ENCODE measurements around the gene IFNL2.
"Not testable (repeated sequence)": the region's sequence is repeated elsewhere in the genome, so short reads cannot be mapped to it uniquely, and the experiment has no call there.

The IFNL2 gene

GRCh38 chr19:39253374-39254149 is 14.6 kb upstream of the IFNL2 start:
- no peak for DNase-seq

GRCh38 chr19:39254531-39255345 is 13.5 kb upstream of the IFNL2 start:
- no peak for DNase-seq

DNA sequence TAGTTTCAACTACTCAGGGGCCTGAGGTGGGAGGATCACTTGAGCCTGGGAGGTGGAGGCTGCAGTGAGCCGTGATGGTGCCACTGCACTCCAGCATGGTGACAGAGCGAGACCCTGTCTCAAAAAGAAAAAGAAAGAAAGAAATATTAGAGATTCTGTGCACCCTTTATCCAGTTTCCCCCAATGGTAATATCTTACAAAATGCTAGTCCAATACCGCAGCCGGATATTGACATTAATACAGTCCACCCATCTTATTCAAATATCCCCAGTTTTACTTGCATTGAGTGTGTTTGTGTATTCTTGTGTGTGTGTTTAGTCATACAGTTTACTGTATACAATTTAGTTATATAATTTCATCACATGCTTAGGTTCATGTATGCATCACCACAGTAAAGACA is 11.0 kb upstream of the IFNL2 start:
- no peak for DNase-seq

DNA sequence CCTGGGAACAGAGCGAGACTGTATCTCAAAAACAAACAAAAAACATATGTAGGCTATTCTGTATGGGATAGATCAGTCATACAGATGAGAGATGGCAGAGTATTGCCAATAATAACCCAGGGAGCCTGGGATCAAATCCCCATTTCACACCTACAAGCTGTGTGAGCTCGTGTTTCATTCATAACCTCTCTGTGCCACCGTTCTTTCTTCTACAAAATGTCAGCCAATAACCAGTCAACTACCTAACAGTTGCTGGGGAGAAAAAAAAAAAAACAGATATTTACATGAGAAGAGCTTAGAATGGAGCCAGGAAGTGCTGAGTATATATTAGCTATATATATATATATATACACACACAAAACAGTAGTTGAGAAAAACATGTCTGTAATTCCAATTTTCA is 6.5 kb upstream of the IFNL2 start:
- DNase-seq, result no peak

- no peak for DNase-seq
Observed at GRCh38 chr19:39262496-39262895, 5.7 kb upstream of the IFNL2 start.

DNA sequence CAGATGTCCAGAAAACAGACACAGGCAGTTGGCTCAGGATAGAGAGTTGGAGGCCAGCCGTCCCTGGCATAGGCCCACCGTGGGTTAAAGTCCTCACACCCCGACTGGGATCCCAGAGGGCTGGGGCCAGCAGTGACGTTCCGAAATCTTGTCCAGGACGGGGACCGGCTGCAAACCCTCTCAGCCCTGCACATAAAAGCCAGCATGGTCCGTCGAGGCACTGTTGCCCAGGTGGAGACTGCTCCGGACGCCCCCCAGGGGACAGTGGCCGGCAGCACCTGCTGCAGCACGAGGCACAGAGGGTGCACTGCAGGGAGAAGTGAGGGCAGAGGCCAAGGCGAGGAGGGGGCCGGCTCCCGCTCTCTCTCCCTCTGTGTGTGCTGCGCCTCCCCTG is 4.3 kb upstream of the IFNL2 start:
- DNase-seq, result no peak

- no peak for DNase-seq
Observed at GRCh38 chr19:39264306-39265290, 3.6 kb upstream of the IFNL2 start.

DNA sequence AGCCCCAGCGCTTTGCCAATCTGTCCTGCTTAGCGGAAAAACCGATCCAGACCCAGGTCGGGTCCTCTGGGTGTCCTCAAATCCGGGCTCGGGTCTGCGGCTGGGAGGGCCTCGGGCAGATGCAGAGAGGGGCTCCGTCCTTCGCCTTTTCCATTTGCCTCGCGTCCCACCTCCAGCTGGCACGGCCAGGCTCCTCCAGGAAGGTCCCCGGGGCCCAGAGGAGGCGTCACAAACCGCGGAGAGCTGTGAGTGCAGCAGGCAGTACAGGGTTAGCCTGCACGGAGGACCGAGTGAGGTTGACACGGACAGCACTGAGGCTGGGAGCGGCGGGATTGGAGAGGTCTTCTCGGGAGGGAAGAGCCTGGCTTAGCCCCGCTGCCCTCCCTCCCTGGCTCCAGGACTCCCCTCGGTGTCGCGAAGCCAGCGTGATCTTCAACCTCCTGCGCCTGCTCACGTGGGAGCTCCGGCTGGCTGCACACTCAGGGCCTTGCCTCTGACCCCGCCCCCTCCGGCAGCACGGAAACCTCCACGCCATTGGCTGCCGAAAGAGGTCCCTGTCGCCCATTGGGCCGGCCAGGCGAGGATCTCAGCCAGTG is 2.8 kb upstream of the IFNL2 start:
- DNase-seq, result no peak

- DNase-seq, result not testable (repeated sequence)
Observed at GRCh38 chr19:39268531-39269223, 481 bp downstream of the IFNL2 start.

DNA sequence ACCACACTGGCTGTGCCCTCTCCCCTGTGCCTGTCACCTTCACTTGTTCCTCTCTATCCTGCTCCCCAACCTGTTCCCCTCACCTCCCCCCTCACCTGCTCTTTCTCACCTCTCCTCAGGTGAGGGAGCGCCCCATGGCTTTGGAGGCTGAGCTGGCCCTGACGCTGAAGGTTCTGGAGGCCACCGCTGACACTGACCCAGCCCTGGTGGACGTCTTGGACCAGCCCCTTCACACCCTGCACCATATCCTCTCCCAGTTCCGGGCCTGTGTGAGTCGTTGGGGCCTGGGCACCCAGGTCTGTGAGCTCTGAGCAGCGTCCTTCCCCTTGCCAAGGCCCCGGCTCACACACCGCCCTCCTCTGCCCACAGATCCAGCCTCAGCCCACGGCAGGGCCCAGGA is 1.2 kb downstream of the IFNL2 start:
- DNase-seq, result not testable (repeated sequence)

DNA sequence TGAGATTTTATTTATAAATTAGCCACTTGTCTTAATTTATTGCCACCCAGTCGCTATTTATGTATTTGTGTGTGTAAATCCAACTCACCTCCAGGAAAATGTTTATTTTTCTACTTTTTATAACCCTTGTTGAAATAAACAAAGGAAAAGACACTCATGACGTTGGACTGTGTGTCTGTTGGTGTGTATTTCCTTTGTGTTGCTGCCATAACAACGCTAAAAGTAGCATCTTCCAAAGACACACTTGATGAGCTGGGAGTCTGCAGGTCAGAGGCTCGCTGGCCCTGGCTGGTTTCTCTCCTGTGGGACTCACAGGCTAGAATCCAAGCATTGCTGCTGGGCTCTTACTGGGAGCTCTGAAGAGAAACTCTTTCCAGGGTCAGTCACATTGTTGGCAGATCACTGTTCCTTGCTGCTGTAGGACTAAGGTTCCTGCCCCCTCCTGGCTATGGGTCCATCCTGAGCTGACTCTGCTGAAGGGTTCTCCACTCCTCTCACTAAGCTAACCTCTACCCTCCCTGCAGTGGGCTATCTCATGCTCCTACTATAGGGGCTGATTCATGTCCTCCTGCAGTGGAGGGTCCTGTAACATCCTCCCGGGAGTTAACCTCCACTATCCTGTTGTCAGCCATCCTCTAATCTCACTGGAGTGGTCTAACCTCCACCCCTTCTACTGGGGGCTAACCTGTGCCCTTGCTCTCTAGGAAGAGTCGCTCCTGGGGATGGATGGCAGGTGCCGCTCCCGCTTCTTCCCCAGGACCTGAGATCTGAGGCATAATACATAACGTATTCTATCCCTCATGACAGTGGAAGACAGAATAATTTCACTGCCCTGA is 2.1 kb downstream of the IFNL2 start:
- no peak for DNase-seq

- DNase-seq, result not testable (repeated sequence)
Observed at GRCh38 chr19:39273859-39274258, 5.7 kb downstream of the IFNL2 start.

GRCh38 chr19:39275578-39275977 is 7.4 kb downstream of the IFNL2 start:
- DNase-seq, result no peak

DNA sequence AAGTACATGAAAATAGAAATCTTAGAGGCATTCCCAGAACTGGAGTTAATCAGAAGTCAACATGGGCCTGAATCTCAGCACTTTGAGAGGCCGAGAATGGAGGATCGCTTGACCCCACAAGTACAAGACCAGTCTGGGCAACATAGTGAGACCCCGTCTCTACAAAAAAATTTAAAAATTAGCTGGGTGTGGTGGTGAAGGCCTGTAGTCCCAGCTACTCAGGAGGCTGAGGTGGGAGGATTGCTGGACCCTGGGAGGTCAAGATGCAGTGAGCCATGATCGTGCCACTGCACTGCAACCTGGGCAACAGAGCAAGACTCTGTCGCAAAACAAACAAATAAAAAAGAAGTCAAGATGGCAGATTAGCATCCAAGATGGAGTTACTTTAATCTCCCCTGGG is 8.5 kb downstream of the IFNL2 start:
- DNase-seq, result no peak

DNA sequence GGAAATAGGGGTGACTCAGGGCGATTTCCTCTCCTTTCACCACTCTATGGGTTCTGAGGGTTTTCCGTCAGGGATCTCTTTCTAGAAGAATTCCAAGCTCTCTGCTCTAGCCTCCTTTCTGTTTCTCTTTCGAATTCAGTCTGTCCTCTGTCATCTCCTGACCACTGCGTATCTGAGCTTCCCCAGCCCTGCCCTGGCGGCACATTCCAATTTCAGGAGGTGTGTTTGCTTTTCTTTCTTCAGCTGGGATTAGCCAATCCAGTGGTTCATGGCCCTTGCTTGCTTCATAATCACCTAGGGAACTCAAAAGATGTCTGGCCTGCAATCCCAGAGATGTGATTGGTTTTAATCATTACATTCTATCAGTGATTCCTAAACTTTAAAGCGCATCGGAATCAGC is 9.4 kb downstream of the IFNL2 start:
- no peak for DNase-seq

DNA sequence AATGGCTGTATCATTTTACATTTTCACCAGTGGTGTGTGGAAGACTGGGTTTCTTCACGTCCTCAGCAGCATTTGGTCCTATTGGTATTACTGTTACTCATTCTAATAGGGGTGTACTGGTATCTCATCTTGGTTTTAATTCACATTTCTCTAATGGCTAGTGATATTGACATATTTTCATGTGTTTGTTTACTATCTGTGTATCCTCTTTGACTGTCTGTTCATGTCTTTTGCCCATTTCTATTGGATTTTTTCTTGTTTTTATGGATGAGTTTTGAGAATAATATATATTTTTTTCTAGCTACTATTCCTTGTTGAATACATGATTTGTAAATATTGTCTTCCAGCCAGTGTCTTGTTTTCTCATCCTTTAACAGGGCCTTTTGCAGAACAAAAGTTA is 13.8 kb downstream of the IFNL2 start:
- no peak for DNase-seq

DNA sequence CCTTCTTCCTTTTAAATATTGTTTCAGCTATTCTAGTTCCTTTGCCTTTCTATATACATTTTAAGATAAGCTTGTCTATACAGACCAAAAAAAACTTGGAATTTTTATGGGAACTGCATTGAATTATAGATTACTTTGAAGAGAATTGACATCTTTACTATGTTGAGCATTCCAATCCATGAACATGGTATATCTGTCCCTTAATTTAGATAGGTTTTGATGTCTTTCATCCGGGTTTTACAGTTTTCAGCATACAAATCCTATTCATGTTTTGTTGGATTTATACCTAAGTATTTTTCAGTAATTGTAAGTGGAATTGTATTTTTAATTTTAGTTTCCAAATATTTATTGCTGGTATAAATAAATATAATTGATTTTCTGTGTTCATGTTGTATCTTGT is 15.8 kb downstream of the IFNL2 start:
- no peak for DNase-seq

- no peak for DNase-seq
Observed at GRCh38 chr19:39293394-39293793, 25.2 kb downstream of the IFNL2 start.

DNA sequence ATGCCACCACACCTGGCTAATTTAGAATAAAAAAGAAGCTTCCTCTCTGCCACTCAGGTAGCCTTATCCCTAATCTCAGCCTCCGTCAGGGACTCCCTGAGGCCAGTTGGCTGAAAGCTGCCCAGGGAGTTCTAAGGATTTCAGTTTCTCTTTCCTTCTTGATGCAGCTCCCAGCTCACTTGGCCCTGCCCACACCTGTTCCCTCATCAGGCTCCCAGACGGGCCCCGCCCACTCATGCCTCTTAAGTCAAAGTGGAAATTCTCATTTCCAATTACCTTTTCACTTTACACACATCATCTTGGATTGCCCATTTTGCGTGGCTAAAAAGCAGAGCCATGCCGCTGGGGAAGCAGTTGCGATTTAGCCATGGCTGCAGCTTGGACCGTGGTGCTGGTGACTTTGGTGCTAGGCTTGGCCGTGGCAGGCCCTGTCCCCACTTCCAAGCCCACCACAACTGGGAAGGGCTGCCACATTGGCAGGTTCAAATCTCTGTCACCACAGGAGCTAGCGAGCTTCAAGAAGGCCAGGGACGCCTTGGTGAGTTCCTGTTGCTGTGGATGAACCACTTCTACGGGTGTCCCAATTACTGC is 28.0 kb downstream of the IFNL2 start, which contains the start of gene IFNL1:
TSS of gene IFNL1 (plus strand) at position 353 of the 591 bp plus-strand sequence. CDS start at position 368, 15 bp downstream.
- DNase-seq, result no peak

GRCh38 chr19:39296906-39297305 is 28.7 kb downstream of the IFNL2 start:
- DNase-seq, result no peak
